ENCODE measurements around the gene ADCY9. TPM values are rescaled to one million over a fixed set of nuclear protein-coding genes. Genes with fewer than 3 reads are reported as not detected.

Gene ADCY9
- total and polyA plus RNA-seq, 12 donors, result 2.3 to 37.6 (median 17.8) TPM

DNA sequence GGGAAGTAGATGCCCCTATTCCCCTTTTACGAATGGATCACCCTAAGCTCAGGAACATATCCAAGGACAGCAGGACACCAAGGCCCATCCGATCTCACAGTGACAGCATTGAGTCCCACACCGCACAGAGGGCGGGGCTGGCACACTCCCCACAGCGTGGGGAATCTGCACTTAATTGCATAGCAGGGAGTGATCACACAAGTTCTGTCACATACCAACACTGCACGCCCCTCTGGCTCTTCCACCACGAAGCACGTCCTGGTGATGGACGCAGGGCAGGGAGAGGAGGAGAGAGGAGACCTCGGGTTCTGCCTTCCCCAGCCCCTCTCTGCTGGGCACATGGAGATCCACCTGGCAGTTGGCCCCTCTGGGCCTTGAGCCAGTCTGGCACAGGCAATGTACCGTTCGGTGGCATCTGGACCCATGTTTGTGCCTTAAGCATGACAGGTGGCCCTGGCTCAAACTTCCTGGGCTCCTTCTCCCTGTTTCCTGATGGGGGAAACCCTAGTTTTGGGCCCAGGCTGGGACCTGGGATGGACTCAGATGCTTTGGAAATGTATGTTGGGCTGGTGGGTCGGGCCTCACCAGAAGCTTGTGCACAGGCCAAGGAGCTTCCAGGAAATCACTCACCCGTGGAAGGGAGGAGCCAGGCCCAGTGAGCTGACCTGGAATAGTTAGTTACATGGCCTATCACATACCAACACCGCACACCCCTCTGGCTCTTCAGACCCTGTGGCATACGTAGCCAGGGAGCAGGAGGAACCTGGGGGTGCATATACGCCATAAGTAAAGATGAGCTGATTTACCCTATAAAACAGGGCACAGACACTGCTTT lies 200.6 kb downstream of the ADCY9 start:
- Histone ChIP-seq H3K9me3 (replicated peaks in 1 of 3) (no peaks in the 10 kb centered on the region), H3K4me3 (no peak overlapping the region), H3K36me3 (replicated peaks in 1 of 2) (no peaks in the 10 kb centered on the region), H3K4me1 (replicated peaks in 1 of 2) (no peaks in the 10 kb centered on the region), H3K27me3 (no peaks in the 10 kb centered on the region), H3K27ac (no peak overlapping the region)
- WGBS, 4 donors, result 84 to 90% (median 86%) methylated on average over 13 to 17 of the region's 17 CpGs
- TF ChIP-seq POLR2A (IDR thresholded peaks at IDR 0.05), result no peak
- TF ChIP-seq, protein P1, sequence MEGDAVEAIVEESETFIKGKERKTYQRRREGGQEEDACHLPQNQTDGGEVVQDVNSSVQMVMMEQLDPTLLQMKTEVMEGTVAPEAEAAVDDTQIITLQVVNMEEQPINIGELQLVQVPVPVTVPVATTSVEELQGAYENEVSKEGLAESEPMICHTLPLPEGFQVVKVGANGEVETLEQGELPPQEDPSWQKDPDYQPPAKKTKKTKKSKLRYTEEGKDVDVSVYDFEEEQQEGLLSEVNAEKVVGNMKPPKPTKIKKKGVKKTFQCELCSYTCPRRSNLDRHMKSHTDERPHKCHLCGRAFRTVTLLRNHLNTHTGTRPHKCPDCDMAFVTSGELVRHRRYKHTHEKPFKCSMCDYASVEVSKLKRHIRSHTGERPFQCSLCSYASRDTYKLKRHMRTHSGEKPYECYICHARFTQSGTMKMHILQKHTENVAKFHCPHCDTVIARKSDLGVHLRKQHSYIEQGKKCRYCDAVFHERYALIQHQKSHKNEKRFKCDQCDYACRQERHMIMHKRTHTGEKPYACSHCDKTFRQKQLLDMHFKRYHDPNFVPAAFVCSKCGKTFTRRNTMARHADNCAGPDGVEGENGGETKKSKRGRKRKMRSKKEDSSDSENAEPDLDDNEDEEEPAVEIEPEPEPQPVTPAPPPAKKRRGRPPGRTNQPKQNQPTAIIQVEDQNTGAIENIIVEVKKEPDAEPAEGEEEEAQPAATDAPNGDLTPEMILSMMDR (IDR thresholded peaks at IDR 0.05), result no peak
- intact Hi-C loops (cut with DNase I), result no loop called here
- DNase-seq, result no peak

DNA sequence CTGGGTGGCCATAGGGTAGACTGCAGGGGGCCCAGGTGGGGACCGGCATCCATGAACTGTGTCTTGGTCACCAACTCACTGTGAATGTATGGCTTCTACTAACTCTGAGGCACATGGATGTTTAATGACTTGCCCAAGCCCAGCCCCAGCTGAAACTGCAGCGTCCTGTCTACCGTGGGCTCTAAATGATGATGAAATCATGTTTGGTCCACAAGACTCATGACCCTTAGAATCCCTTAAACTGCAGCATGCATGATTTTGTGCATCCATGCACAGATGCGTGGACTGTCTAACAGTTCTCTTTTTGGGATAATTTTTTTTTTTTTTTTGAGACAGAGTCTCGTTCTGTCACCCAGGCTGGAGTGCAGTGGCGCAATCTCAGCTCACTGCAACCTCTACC lies 203.3 kb downstream of the ADCY9 start:
- WGBS, 4 donors, result 79 to 89% (median 87%) methylated on average over 6 of the region's 6 CpGs
- H3K36me3 ChIP-seq (replicated peaks in 1 of 2), result no peaks in the 10 kb centered on the region
- no peaks in the 10 kb centered on the region for H3K4me1 ChIP-seq (replicated peaks in 1 of 2)
- no peaks in the 10 kb centered on the region for H3K27me3 ChIP-seq
- TF ChIP-seq POLR2A (IDR thresholded peaks at IDR 0.05), result no peak
- TF ChIP-seq, protein P1 (IDR thresholded peaks at IDR 0.05), result no peak
- no peaks in the 10 kb centered on the region for H3K9me3 ChIP-seq (replicated peaks in 1 of 3)
- intact Hi-C loops (cut with DNase I), result no loop called here
- no peak overlapping the region for H3K4me3 ChIP-seq
- DNase-seq, result no peak
- no peak overlapping the region for H3K27ac ChIP-seq

Small RNA genes within 50 kb of the gene (small RNA-seq; reads per million reads assigned to genes)
- 0 reads per million in 2 donors for gene AC009171.1

Other genes with a start within 250 kb of the ADCY9 start
- 10 to 100 TPM; 19.5 to 67.7 (median 48.3) TPM for gene CREBBP, start 235.7 kb downstream of the ADCY9 start, total RNA-seq
- 10 to 100 TPM; 13.7 to 39.7 (median 25.3) TPM for gene CREBBP, start 235.7 kb downstream of the ADCY9 start, polyA plus RNA-seq
- gene SRL, start 125.6 kb upstream of the ADCY9 start, total RNA-seq, result 1 to 10 TPM in 2 of 9 donors, under 1 TPM in 5, not detected in 2; 0.29 to 1.8 (median 0.58) TPM
- gene SRL, start 125.6 kb upstream of the ADCY9 start, polyA plus RNA-seq, result under 1 TPM; 0.24 to 0.57 (median 0.46) TPM
- gene TFAP4, start 156.6 kb upstream of the ADCY9 start, total RNA-seq, result 10 to 100 TPM in 2 of 9 donors, 1 to 10 TPM in 7; 2.5 to 15.4 (median 6.1) TPM
- gene TFAP4, start 156.6 kb upstream of the ADCY9 start, polyA plus RNA-seq, result 10 to 100 TPM in 1 of 3 donors, 1 to 10 TPM in 2; 3.3 to 10.3 (median 4.5) TPM
- gene GLIS2, start 199.6 kb upstream of the ADCY9 start, total RNA-seq, result 10 to 100 TPM in 8 of 9 donors, 1 to 10 TPM in 1; 3.3 to 36.2 (median 17.9) TPM
- gene GLIS2, start 199.6 kb upstream of the ADCY9 start, polyA plus RNA-seq, result 10 to 100 TPM in 2 of 3 donors, 1 to 10 TPM in 1; 2.0 to 16.7 (median 13.4) TPM
- 100 to 1,000 TPM in 1 of 9 donors, 10 to 100 TPM in 8; 35.5 to 162 (median 55.3) TPM for gene PAM16, start 234.9 kb upstream of the ADCY9 start, total RNA-seq
- gene PAM16, start 234.9 kb upstream of the ADCY9 start, polyA plus RNA-seq, result 100 to 1,000 TPM in 2 of 3 donors, 10 to 100 TPM in 1; 25.0 to 310 (median 285) TPM